Right cardiac atrium (tissue), 5 donors: Measurements from ENCODE around the gene UBA1. TPM values are rescaled to one million over a fixed set of nuclear protein-coding genes. Genes with fewer than 3 reads are reported as not detected.

Experiments used
- ATAC-seq, 2 donors: fragments of 200-7000 bp; cut with Tn5 transposase; one replicate each; pipeline versions ENCODE4 v1.8.0 to v1.9.1; 2020; ENCODE audit warnings: moderate library complexity in 2 of 2, mild to moderate bottlenecking in 1 of 2
- DNase-seq, 3 donors: peaks; one replicate each; pipeline ENCODE4 v3.0.0-alpha.2; 2020
- H3K27ac ChIP-seq: one replicate; pipeline ENCODE4 v1.5.1; 2013; ENCODE audit warnings: mild to moderate bottlenecking, low read length, control low read depth, moderate library complexity
- H3K27me3 ChIP-seq: one replicate; pipeline ENCODE4 v1.6.1; 2013; ENCODE audit not compliant: control insufficient read depth, insufficient read depth
- H3K4me1 ChIP-seq: one replicate; pipeline ENCODE4 v1.6.1; 2013; ENCODE audit warnings: low read length; ENCODE audit not compliant: control insufficient read depth, insufficient read depth
- H3K4me3 ChIP-seq: one replicate; pipeline ENCODE4 v1.5.1; 2013; ENCODE audit warnings: low read length, control low read depth
- H3K9me3 ChIP-seq: one replicate; pipeline ENCODE4 v1.6.1; 2013; ENCODE audit warnings: low read length; ENCODE audit not compliant: control insufficient read depth
- WGBS: extraction: QIAGEN DNeasy Blood & Tissue Kit; methylation state at CpG from one replicate; pipeline ENCODE4 v1.1.7; 2013; 5-methylcytosine and 5-hydroxymethylcytosine counted together
- intact Hi-C, 4 donors: fragments of 100-400 bp; cut with DNase I; formaldehyde crosslinking; loops; one replicate each; pipeline versions ENCODE4 v1.11.0 to v1.14.0; 2022 to 2023
- polyA plus RNA-seq: library from polyadenylated mRNA; stranded (reverse); fragments of 200-250 nt; gene quantifications from one replicate; pipeline ENCODE4 v1.2.3, GENCODE V29; 2013
- total RNA-seq, 4 donors: library from RNA; stranded (reverse); fragmentation: NEBNext Ultra II Directional; extraction: Animal tissue kit (Norgen Biotek cat#: 25700); gene quantifications; one replicate each; pipeline ENCODE4 v1.2.1, GENCODE V29; 2021
- donor health status: healthy with polysubstance abuse.
- donor health status: DM: no; HTN: yes; CAD: no.
- donor health status: DM: no; HTN: no; CAD: no.
- donor health status: DM: no; HTN: yes; CAD: no; lungs with severe emphysema.
- donor health status: DM: yes; HTN: yes; CAD: no.

Gene UBA1
- total and polyA plus RNA-seq, 5 donors: 79.5 to 130 (median 113) TPM

DNA sequence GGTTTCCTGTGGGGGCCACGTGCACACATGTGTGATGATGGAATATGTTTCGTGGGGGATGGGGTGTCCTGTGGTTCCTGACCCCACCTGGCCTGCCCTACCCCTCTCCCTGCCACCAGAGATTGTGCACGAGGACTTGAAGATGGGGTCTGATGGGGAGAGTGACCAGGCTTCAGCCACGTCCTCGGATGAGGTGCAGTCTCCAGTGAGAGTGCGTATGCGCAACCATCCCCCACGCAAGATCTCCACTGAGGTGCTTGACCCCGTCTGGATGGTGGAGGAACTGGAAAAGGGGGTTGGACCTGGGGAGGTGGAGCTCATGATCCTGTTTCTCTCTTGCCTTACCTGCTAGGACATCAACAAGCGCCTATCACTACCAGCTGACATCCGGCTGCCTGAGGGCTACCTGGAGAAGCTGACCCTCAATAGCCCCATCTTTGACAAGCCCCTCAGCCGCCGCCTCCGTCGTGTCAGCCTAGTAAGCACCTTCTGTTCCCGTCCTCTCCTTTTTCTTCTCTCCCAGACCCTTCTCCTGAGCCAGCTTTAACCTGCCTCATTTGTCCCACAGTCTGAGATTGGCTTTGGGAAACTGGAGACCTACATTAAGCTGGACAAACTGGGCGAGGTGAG lies 30.8 kb downstream of the UBA1 start:
- Histone ChIP-seq H3K27me3 (no peaks in the 10 kb centered on the region), H3K27ac (no peak overlapping the region), H3K4me1 (peaks cover 7% of the 10 kb centered on the region), H3K4me3 (no peak overlapping the region), H3K9me3 (no peaks in the 10 kb centered on the region)
- no peak for DNase-seq
- WGBS: 89% methylated on average over 17 of the region's 17 CpGs
- intact Hi-C loops: no loop called here
- no peak for ATAC-seq

DNA sequence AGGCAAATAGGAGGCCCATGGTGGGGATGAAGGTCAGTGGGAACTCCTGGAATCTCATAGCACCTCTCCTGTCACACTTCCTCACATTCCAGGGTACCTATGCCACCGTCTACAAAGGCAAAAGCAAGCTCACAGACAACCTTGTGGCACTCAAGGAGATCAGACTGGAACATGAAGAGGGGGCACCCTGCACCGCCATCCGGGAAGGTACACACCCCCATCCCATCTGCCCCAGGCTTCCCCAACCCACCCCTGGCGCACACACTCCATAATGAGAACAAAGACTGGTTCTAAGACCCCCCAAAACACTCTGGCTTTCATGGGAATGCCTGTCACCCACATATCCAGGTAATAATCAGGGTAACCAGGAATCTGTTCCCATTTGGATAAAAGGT lies 31.3 kb downstream of the UBA1 start:
- Histone ChIP-seq H3K9me3 (no peaks in the 10 kb centered on the region), H3K4me3 (no peak overlapping the region), H3K27me3 (no peaks in the 10 kb centered on the region), H3K27ac (no peak overlapping the region), H3K4me1 (peaks cover 6% of the 10 kb centered on the region)
- 89% methylated on average over 4 of the region's 4 CpGs for WGBS
- no peak for ATAC-seq
- intact Hi-C loops: no loop called here
- no peak for DNase-seq

- no peaks in the 10 kb centered on the region for H3K27me3 ChIP-seq
- ATAC-seq (no peak), DNase-seq (no peak)
- H3K9me3 ChIP-seq: no peaks in the 10 kb centered on the region
- H3K27ac ChIP-seq: no peak overlapping the region
- 88% methylated on average over 6 of the region's 6 CpGs for WGBS
- no peak overlapping the region for H3K4me3 ChIP-seq
- intact Hi-C loops: no loop called here
- no peaks in the 10 kb centered on the region for H3K4me1 ChIP-seq
Measured at GRCh38 chrX:47226071-47226470, 32.4 kb downstream of the UBA1 start.

- H3K9me3 ChIP-seq: no peaks in the 10 kb centered on the region
- H3K4me3 ChIP-seq: no peak overlapping the region
- WGBS: 85% methylated on average over 19 of the region's 19 CpGs
- H3K27ac ChIP-seq: no peak overlapping the region
- no peaks in the 10 kb centered on the region for H3K4me1 ChIP-seq
- DNase-seq: no peak
- intact Hi-C loops: no loop called here
- no peaks in the 10 kb centered on the region for H3K27me3 ChIP-seq
- no peak for ATAC-seq
Measured at GRCh38 chrX:47226531-47227333, 33.1 kb downstream of the UBA1 start.

DNA sequence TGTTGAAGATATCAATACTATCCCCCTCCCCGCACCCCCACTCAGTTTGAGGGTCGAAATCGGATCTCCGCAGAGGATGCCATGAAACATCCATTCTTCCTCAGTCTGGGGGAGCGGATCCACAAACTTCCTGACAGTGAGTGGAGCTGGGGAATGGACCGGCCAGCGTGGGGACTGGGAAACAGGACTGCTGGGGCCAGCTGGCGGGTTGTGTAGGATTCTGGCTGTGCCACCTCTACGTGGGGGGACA lies 33.6 kb downstream of the UBA1 start:
- H3K27me3 ChIP-seq: no peaks in the 10 kb centered on the region
- DNase-seq: no peak
- ATAC-seq: no peak
- H3K9me3 ChIP-seq: no peaks in the 10 kb centered on the region
- intact Hi-C loops: no loop called here
- no peaks in the 10 kb centered on the region for H3K4me1 ChIP-seq
- no peak overlapping the region for H3K4me3 ChIP-seq
- 86% methylated on average over 9 of the region's 9 CpGs for WGBS
- no peak overlapping the region for H3K27ac ChIP-seq

DNA sequence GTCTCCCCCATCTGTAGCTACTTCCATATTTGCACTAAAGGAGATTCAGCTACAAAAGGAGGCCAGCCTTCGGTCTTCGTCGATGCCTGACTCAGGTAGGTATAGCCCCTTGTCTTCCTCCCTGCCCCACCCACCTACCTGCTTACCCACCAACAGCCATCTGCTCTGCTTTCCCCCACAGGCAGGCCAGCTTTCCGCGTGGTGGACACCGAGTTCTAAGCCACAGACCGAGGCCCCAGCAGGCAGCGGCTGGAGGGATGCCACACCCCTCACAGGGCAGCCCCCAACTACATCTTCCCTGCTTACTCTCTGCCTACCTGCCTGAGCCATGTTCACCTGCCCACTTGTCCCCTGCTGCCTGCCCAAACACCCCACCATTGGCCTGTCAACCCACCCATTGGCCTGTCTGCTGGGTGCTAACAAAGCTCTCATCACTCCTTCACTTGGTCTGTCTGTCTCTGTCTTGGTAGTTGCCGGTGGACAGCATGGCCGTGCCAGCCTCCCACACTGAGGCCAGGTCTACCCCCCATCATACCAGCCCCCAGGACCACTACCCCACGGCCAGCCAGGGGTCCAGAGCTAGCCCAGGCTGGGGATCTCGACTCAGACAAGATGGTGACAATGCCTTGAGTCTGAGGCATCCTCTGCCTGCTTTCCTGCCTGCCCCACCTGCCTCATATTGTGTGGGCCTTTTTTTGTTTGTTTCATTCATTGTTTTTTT lies 35.1 kb downstream of the UBA1 start:
- no peak for ATAC-seq
- H3K27me3 ChIP-seq: no peaks in the 10 kb centered on the region
- H3K4me1 ChIP-seq: peaks cover 2% of the 10 kb centered on the region
- H3K27ac ChIP-seq: no peak overlapping the region
- H3K9me3 ChIP-seq: no peaks in the 10 kb centered on the region
- WGBS: 91% methylated on average over 12 of the region's 12 CpGs
- intact Hi-C loops: no loop called here
- no peak overlapping the region for H3K4me3 ChIP-seq
- no peak for DNase-seq

DNA sequence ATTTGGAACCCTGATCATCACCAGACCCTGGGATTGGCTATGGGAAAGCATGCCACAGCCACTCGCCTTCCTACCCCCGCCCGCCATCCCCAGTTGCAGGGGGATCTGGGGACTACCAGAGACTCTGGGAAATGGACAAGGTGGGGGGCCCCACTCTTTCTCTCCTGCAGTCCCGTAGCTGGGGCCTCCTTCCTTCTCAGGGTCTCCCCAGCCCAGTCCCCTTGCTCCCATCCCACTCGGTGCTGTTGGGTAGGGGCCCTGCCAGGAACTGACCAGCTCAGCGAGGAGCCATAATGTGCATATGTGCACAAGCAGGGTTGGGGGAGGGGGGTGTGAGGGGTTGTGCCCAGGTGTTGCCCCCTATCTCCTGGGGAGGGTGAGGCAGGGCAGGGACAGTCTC lies 35.8 kb downstream of the UBA1 start:
- H3K27ac ChIP-seq: no peak overlapping the region
- H3K27me3 ChIP-seq: no peaks in the 10 kb centered on the region
- intact Hi-C loops: no loop called here
- no peak overlapping the region for H3K4me3 ChIP-seq
- WGBS: 95% methylated on average over 6 of the region's 6 CpGs
- DNase-seq (no peak), ATAC-seq (no peak)
- peaks cover 2% of the 10 kb centered on the region for H3K4me1 ChIP-seq
- no peaks in the 10 kb centered on the region for H3K9me3 ChIP-seq

DNA sequence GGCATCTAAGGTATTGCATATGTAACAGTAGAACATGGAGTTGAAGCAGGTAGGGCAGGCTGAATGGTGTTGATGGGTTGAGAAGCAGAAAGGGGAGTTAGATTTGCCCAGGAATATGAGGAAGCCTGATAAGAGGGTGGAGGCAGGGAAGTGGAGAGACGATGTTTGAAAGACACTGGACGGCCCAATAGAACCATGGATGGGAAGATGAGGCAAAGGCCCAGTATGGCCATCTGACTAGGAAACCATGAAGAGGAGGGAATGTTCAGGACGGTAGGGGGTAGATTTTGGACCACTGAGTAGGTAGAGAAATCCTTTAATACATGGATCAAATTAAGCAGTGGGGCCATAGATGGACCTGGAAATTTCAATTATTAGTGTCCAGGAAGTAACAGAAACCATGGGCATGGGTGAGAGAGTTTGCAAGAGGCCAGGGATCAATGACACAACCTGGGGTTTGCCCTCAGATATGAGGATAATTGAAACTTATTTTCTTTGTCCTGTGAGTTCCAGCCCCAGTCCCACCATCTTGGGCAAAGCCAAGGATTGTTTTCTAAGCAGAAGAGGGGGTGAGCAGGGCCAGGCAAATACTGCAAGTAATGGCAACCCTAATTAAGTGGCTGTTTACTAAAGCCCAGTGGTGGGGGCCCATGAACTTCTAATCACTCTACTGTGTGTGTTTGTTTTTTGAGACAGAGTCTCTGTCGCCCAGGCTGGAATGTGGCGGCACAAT lies 36.7 kb downstream of the UBA1 start:
- Histone ChIP-seq H3K4me3 (no peak overlapping the region), H3K9me3 (no peaks in the 10 kb centered on the region), H3K27ac (no peak overlapping the region), H3K27me3 (no peaks in the 10 kb centered on the region), H3K4me1 (peaks cover 2% of the 10 kb centered on the region)
- DNase-seq: no peak
- no peak for ATAC-seq
- 84% methylated on average over 5 of the region's 5 CpGs for WGBS
- intact Hi-C loops: no loop called here

GRCh38 chrX:47231167-47231566 lies 37.5 kb downstream of the UBA1 start:
- H3K27me3 ChIP-seq: no peaks in the 10 kb centered on the region
- intact Hi-C loops: no loop called here
- H3K4me3 ChIP-seq: no peak overlapping the region
- peaks cover 2% of the 10 kb centered on the region for H3K4me1 ChIP-seq
- WGBS: 74% methylated on average over 2 of the region's 2 CpGs
- H3K9me3 ChIP-seq: no peaks in the 10 kb centered on the region
- ATAC-seq: no peak
- H3K27ac ChIP-seq: no peak overlapping the region
- no peak for DNase-seq

DNA sequence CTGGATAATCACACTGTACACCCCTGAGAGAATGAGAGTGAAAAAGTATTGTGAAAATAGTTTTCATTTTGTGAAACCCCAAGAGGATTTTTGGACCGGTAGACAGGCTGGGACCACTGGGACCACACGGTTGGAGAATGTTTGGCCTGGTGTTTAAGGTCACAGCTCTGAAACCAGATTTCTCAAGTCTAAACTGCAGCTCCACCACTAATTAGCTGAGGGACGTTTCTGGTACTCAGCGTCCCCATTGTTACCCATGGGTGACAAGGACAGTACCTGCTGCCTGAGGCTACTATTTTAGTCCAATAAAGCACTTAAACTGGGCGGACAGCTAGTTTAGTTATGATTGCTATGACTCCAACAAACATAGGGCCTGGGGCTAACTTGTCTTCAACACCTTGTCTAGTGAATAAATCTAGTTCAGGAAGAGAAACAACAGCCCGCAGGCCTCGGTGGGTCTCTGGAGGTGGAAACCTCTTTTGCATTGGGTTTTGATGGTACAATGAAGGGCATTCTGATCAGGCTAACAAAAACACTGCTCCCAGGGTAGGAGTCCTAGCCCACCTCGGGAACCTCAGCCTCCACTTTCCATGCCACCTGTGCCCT lies 38.7 kb downstream of the UBA1 start:
- Histone ChIP-seq H3K27ac (peak overlapping the region; percentile 100), H3K27me3 (no peaks in the 10 kb centered on the region), H3K9me3 (no peaks in the 10 kb centered on the region), H3K4me3 (peak overlapping the region; percentile 84), H3K4me1 (peaks cover 2% of the 10 kb centered on the region)
- ATAC-seq: no peak
- intact Hi-C loops: no loop called here
- DNase-seq: no peak
- 64% methylated on average over 8 of the region's 8 CpGs for WGBS
